OCI-LY7 (cell line): ENCODE results near the gene FGD3. TPM values are rescaled to one million over a fixed set of nuclear protein-coding genes. Genes with fewer than 3 reads are reported as not detected.

ENCODE experiments used
- BruUV-seq: library from RNA; stranded (reverse); fragments of 400-500 nt; replicated peaks from 2 replicates; lab custom pipeline; 2021; lab: Mats Ljungman, UMichigan
- CTCF ChIA-PET: fragments of 300-600 bp; sonication (Branson Sonifier 250); formaldehyde crosslinking; loops from one replicate; lab custom pipeline; 2022; ENCODE audit warnings: antibody characterized with exemption; ENCODE audit not compliant: unreplicated experiment; lab: Charles Lee
- POLR2A ChIA-PET: fragments of 300-600 bp; sonication (Branson Sonifier 250); formaldehyde crosslinking; loops from one replicate; lab custom pipeline; 2022; ENCODE audit warnings: antibody characterized with exemption; lab: Charles Lee
- DNase-seq: peaks from one replicate; pipeline ENCODE4 v3.0.0-alpha.2; 2015; ENCODE audit warnings: low spot score
- H2AFZ ChIP-seq: fragments of 200-600 bp; sonication (generic), shearing (Covaris generic); 2 replicates; pipeline ENCODE4 v1.6.1; 2014; ENCODE audit warnings: mild to moderate bottlenecking, antibody characterized with exemption, low read length, moderate library complexity
- H3K27ac ChIP-seq: fragments of 200-600 bp; sonication (generic); 2 replicates; pipeline ENCODE4 v1.5.1; 2014; ENCODE audit warnings: mixed run types, low read depth, mild to moderate bottlenecking, moderate library complexity, low read length, inconsistent platforms; ENCODE audit not compliant: poor library complexity, severe bottlenecking
- H3K36me3 ChIP-seq: fragments of 200-600 bp; sonication (generic); 2 replicates; pipeline ENCODE4 v1.6.1; 2014; ENCODE audit warnings: mild to moderate bottlenecking, antibody characterized with exemption, low read length, moderate library complexity, mixed read lengths; ENCODE audit not compliant: insufficient read depth
- H3K4me1 ChIP-seq: fragments of 200-600 bp; sonication (generic); 2 replicates; pipeline ENCODE4 v1.5.1; 2014; ENCODE audit warnings: mild to moderate bottlenecking, low read length; ENCODE audit not compliant: insufficient read depth, poor library complexity, severe bottlenecking
- H3K4me2 ChIP-seq: fragments of 200-600 bp; sonication (generic); 2 replicates; pipeline ENCODE4 v1.6.1; 2014; ENCODE audit warnings: mild to moderate bottlenecking, low read length
- H3K4me3 ChIP-seq: fragments of 200-600 bp; sonication (generic); 2 replicates; pipeline ENCODE4 v1.5.1; 2014; ENCODE audit warnings: mild to moderate bottlenecking, low read depth, low read length; ENCODE audit not compliant: poor library complexity, severe bottlenecking
- H3K79me2 ChIP-seq: fragments of 200-600 bp; sonication (generic); 2 replicates; pipeline ENCODE4 v1.6.1; 2016; ENCODE audit warnings: low read depth, mild to moderate bottlenecking, low read length, moderate library complexity, mixed read lengths; ENCODE audit not compliant: insufficient read depth
- H3K9me2 ChIP-seq: fragments of 200-600 bp; sonication (generic); 2 replicates; pipeline ENCODE4 v1.6.1; 2016; ENCODE audit warnings: mild to moderate bottlenecking, low read length, mixed read lengths; ENCODE audit not compliant: insufficient read depth
- H3K9me3 ChIP-seq: fragments of 200-600 bp; sonication (generic); 2 replicates; pipeline ENCODE4 v1.6.1; 2014; ENCODE audit warnings: mild to moderate bottlenecking, mixed run types, low read length, mixed read lengths
- H4K20me1 ChIP-seq: fragments of 200-600 bp; sonication (generic); 2 replicates; pipeline ENCODE4 v1.6.1; 2014; ENCODE audit warnings: mild to moderate bottlenecking, antibody characterized with exemption, low read length, moderate library complexity, mixed read lengths; ENCODE audit not compliant: insufficient read depth
- CTCF ChIP-seq: fragments of 200-600 bp; sonication (generic); conservative IDR thresholded peaks from 2 replicates; pipeline ENCODE4 v1.5.1; 2014; ENCODE audit warnings: mild to moderate bottlenecking, antibody characterized with exemption, low read length, moderate library complexity, mixed read lengths
- EZH2phosphoT487 ChIP-seq: fragments of 200-600 bp; sonication (generic); IDR thresholded peaks from 2 replicates; pipeline ENCODE4 v1.6.1; 2018; ENCODE audit warnings: low read depth, borderline replicate concordance, mild to moderate bottlenecking, mixed run types, antibody characterized with exemption, low read length, moderate library complexity, mixed read lengths
- intact Hi-C: fragments of 100-400 bp; cut with micrococcal nuclease; formaldehyde crosslinking; loops from one replicate; pipeline ENCODE4 v1.10.0; 2022; ENCODE audit not compliant: unreplicated experiment
- total RNA-seq, 2 experiments: library from RNA; depleted of rRNA in 1 of 2; stranded (reverse); fragments of >200 nt in 1 of 2; shearing (Covaris generic) in 1 of 2; gene quantifications; 2 replicates each; pipeline ENCODE4 v1.2.3, GENCODE V29; 2014 to 2022

The FGD3 gene
- total RNA-seq, 2 experiments from 2014 or later = 22.1 to 22.9 TPM

- Histone ChIP-seq H3K27ac (no peak overlapping the region), H2AFZ (no peak overlapping the region), H3K4me2 (no peak overlapping the region), H3K4me1 (peaks cover 8% of the 10 kb centered on the region), H3K9me3 (peaks cover 2% of the 10 kb centered on the region; the same call in 1 of the 2 replicates), H3K36me3 (peaks cover 26% of the 10 kb centered on the region), H4K20me1 (no peaks in the 10 kb centered on the region), H3K79me2 (no peaks in the 10 kb centered on the region), H3K4me3 (no peak overlapping the region), H3K9me2 (no peaks in the 10 kb centered on the region)
- POLR2A ChIA-PET = interaction anchor here (0.8 to 1.7 kb wide), 3 partner anchors 36 to 176 kb away, joined by 3 to 4 read pairs (median 3); no protein-coding TSS in a partner anchor
- no peak for DNase-seq
- BruUV-seq = no TSS peak
- intact Hi-C loops = no loop called here
- TF ChIP-seq EZH2phosphoT487 (no peak), CTCF (no peak)
- CTCF ChIA-PET = interaction anchor here (0.6 kb wide), 1 partner anchor 83 kb away, joined by 3 read pairs; no protein-coding TSS in a partner anchor
Observed at GRCh38 chr9:93005876-93006275, 58.6 kb downstream of the FGD3 start.

GRCh38 chr9:93007529-93008058 lies 60.3 kb downstream of the FGD3 start:
- Histone ChIP-seq H3K36me3 (peaks cover 26% of the 10 kb centered on the region), H4K20me1 (no peaks in the 10 kb centered on the region), H3K9me2 (no peaks in the 10 kb centered on the region), H3K4me3 (no peak overlapping the region), H3K9me3 (no peaks in the 10 kb centered on the region), H3K4me1 (peaks cover 12% of the 10 kb centered on the region), H3K27ac (no peak overlapping the region), H3K79me2 (no peaks in the 10 kb centered on the region), H3K4me2 (no peak overlapping the region), H2AFZ (no peak overlapping the region)
- BruUV-seq = no TSS peak
- intact Hi-C loops = no loop called here
- DNase-seq = no peak
- CTCF ChIA-PET = no interaction called here
- POLR2A ChIA-PET = no interaction called here
- no peak for TF ChIP-seq EZH2phosphoT487
- no peak for TF ChIP-seq CTCF

GRCh38 chr9:93008457-93008856 lies 61.1 kb downstream of the FGD3 start:
- H4K20me1 ChIP-seq = no peaks in the 10 kb centered on the region
- H3K27ac ChIP-seq = no peak overlapping the region
- no peaks in the 10 kb centered on the region for H3K9me3 ChIP-seq
- no peak for TF ChIP-seq CTCF
- TF ChIP-seq EZH2phosphoT487 = no peak
- no peak overlapping the region for H3K4me2 ChIP-seq
- no peak overlapping the region for H2AFZ ChIP-seq
- ChIA-PET POLR2A (no interaction called here), CTCF (no interaction called here)
- no peak overlapping the region for H3K4me3 ChIP-seq
- peaks cover 34% of the 10 kb centered on the region for H3K36me3 ChIP-seq
- DNase-seq = no peak
- no peaks in the 10 kb centered on the region for H3K79me2 ChIP-seq
- peaks cover 13% of the 10 kb centered on the region for H3K4me1 ChIP-seq
- intact Hi-C loops = no loop called here
- no peaks in the 10 kb centered on the region for H3K9me2 ChIP-seq
- no TSS peak for BruUV-seq
